Stimulated activated CD4-positive, alpha-beta T cell treated with anti-CD3 and anti-CD28 coated beads, TNF-alpha, amount 100 ng/mL, for 48 hours (primary cell): ENCODE results near the gene MGMT.

Experiments
- DNase-seq, 3 donors: peaks; one replicate each; pipeline ENCODE4 v3.0.0-alpha.2; 2020; ENCODE audit warnings: low read depth in 3 of 3

MGMT gene

DNA sequence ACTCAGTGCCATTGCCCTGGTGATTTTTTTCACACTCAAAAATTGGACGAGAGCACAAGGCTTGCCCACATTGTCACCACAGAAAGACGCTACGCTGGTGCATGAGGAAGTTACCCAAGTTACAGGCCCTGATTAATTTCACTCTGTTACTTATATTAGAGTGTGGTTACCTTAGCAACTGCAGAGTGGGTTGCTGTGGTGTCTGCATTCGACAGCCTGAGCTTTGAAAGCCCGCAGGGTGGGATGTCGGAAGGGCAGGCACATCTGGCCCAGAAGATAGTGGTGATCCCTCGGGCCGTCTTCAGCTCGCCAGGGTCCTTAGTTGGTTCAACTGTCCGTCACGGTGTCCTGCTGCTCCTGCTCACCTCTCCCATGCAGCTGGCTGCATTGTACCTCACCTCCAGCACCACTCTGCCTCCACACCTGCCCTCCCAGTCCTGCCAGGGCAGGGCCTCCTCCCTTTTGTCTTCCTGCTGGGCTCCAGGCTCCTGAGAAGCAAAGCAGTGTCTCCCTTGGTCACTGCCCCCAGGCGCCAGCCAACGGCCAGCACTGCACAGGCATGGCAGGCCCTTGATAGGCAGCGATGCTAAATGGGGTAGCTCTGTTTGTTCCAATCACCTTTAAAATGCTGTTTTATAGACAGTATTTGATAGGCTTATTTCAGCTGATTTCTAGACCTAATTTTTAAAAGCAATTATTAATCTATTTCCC lies 329.8 kb downstream of the MGMT start:
- DNase-seq: no peak

DNA sequence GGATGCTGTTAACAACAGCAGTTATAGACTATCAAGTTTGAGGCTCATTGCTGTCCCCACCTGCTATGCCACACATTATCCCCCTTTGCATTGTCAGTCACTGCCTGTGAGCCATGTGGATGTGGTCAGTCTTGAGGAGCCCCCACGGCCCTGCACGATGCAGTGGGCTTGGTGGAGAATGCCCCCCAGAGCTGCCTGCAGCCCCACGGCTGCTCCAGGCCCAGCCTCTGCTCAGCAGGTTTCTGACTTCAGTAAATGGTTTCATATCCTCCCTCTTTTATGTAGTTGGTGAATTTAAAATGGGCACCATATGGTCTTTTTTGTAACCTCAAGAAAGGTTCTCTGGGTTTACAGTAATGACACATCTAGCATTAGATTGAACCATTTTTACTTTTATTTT lies 332.9 kb downstream of the MGMT start:
- no peak for DNase-seq

DNA sequence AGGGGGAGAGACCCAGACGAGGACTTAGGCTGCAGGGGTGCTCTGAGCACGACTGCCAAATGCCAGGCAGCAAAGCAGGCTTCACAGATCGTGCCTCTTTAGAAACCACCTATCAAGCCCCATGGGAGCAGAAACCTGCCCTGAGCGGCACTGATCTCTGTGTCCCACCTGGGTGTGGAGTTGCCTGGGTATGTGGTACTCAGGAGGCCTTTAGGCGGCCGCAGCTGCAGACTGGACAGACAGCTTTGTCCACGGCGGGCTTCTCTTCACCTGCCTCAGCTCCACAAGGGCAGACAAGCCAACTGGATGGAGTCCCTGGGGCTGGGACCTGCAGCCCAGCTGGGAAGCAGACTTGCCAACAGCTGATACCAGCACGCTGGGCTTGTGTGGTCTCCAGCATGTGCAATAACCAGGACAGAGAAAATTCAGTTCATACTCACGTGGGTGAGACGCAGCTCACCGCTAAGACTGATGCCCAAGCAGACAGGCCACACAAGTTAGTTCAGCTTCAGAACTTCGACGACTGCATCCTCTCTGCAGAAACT lies 333.8 kb downstream of the MGMT start:
- no peak for DNase-seq

- no peak for DNase-seq
Measured at GRCh38 chr10:129807211-129807610, 340.2 kb downstream of the MGMT start.

- no peak for DNase-seq
Measured at GRCh38 chr10:129808092-129808983, 341.3 kb downstream of the MGMT start.

- no peak for DNase-seq
Measured at GRCh38 chr10:129809431-129809830, 342.4 kb downstream of the MGMT start.

GRCh38 chr10:129809841-129810240 lies 342.8 kb downstream of the MGMT start:
- DNase-seq: no peak

DNA sequence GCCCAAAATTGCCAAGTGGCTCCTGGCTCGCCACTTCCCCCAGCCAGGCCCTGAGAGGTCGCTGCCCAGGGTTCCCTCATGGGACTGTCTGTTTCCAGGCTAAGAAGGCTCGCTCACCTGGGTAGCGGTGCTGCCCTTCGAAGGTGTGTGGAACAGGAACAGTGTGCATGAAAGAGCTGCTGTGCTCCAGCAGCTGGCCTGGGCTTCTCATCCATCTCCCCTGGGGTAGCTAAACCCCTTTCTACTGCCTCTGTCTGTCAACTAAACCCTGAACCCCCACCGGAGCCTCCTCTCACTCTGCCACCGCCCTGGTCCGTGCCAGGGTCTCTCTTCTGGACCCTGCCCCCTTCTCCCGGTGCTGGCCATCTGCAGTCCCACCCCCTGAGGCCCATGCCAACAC lies 344.2 kb downstream of the MGMT start:
- no peak for DNase-seq

DNA sequence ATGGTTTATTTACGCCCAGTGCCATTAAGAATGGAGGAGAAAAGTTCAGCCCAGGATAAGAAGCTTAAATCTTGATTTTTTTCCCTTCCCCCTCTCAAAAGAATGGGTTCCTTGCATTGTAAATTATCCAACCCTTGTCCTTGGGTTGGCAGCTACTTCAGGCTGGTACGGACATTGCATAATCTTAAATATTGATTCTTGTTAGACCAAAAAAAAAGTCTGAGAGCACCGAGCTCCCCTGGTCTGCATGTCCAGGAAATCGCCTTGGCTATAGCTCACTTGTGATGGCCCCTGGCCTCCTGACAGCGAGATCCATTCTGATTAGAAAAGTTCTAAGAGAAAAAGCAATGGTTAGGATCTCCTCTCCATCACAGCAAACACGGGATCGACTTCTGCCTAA lies 345.4 kb downstream of the MGMT start:
- no peak for DNase-seq

GRCh38 chr10:129814681-129815646 lies 347.9 kb downstream of the MGMT start:
- DNase-seq: no peak

- no peak for DNase-seq
Measured at GRCh38 chr10:129815898-129816655, 349.0 kb downstream of the MGMT start.

DNA sequence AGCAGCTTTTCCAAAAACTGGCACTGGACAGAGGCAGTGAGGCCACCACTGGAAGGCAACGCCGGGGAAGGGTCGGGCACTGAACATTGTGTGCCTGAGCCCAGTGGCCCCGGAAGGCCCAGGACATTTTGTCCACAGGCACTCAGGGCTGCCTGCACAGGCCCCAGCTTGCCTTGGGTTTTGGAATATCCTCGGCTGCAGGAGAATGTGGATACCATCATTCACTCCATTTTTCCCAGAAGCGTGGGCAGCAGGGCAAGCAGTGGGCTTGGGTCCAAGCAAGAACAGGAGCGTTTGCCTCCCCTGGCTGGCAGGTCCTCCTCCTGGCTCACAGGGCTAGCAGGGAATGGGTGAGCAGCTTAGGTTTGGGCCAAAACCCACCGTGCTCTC lies 349.6 kb downstream of the MGMT start:
- no peak for DNase-seq
